GM12878 (cell line): ENCODE results near the gene GMPPA. TPM values are rescaled to one million over a fixed set of nuclear protein-coding genes. Genes with fewer than 3 reads are reported as not detected.

Experiments used
- ATAC-seq: fragments of 200-7000 bp; cut with Tn5 transposase; 3 replicates; pipeline ENCODE4 v1.9.1; 2020; ENCODE audit warnings: mild to moderate bottlenecking, moderate library complexity
- BruUV-seq: library from RNA; stranded (reverse); fragments of 400-500 nt; replicated peaks from 2 replicates; lab custom pipeline; 2021; lab: Mats Ljungman, UMichigan
- CTCF ChIA-PET: fragments of 300-600 bp; sonication (Branson Sonifier 250); formaldehyde crosslinking; extraction: SDS; loops from one replicate; lab custom pipeline; 2021; ENCODE audit warnings: inconsistent platforms; lab: Yijun Ruan, JAX
- POLR2A ChIA-PET: fragments of 350-600 bp; formaldehyde crosslinking; extraction: SDS; loops from one replicate; lab custom pipeline; 2021; ENCODE audit warnings: inconsistent platforms; lab: Charles Lee
- RAD21 ChIA-PET: fragments of 300-600 bp; sonication (Branson Sonifier 250); formaldehyde crosslinking; loops from one replicate; lab custom pipeline; 2023; ENCODE audit warnings: antibody characterized with exemption; ENCODE audit not compliant: unreplicated experiment; lab: Charles Lee
- SMC1A ChIA-PET: fragments of 300-600 bp; sonication (Branson Sonifier 250); formaldehyde crosslinking; loops from one replicate; lab custom pipeline; 2023; ENCODE audit not compliant: unreplicated experiment, uncharacterized antibody; lab: Charles Lee
- DNase-seq: peaks from one replicate; pipeline ENCODE4 v3.0.0-alpha.2; 2011; ENCODE audit warnings: low read depth, low spot score
- FAIRE-seq: peaks from 3 replicates; lab custom pipeline; 2011; peaks lifted over from hg19 to GRCh38; lab: Jason Lieb, UNC
- H2AFZ ChIP-seq: 2 replicates; pipeline ENCODE4 v1.6.0; 2011; ENCODE audit warnings: low read depth, low read length, control low read depth; ENCODE audit not compliant: control insufficient read depth
- H3K27ac ChIP-seq: 2 replicates; pipeline ENCODE4 v1.5.1; 2011; ENCODE audit warnings: control low read depth; ENCODE audit not compliant: control insufficient read depth, insufficient read depth
- H3K27me3 ChIP-seq, 2 experiments: replicated peaks in 1 of 2; 2 replicates each; pipeline versions ENCODE4 v1.6.0 to v1.6.1; 2011; ENCODE audit warnings: low read length in 1 of 2; ENCODE audit not compliant: control insufficient read depth in 2 of 2, insufficient read depth in 2 of 2
- H3K36me3 ChIP-seq, 2 experiments: 2 replicates each; pipeline ENCODE4 v1.5.1; 2011; ENCODE audit warnings: low read length in 1 of 2; ENCODE audit not compliant: control insufficient read depth in 2 of 2, insufficient read depth in 2 of 2
- H3K4me1 ChIP-seq: 2 replicates; pipeline ENCODE4 v1.6.1; 2011; ENCODE audit warnings: mild to moderate bottlenecking, low read length, moderate library complexity, mixed read lengths; ENCODE audit not compliant: control insufficient read depth, insufficient read depth
- H3K4me2 ChIP-seq: 2 replicates; pipeline ENCODE4 v1.6.0; 2011; ENCODE audit warnings: control low read depth; ENCODE audit not compliant: control insufficient read depth, insufficient read depth
- H3K4me3 ChIP-seq: fragments of 200-600 bp; sonication (generic); 2 replicates; pipeline ENCODE4 v1.5.1; 2016
- H3K79me2 ChIP-seq: 2 replicates; pipeline ENCODE4 v1.6.0; 2011; ENCODE audit warnings: low read length; ENCODE audit not compliant: control insufficient read depth, insufficient read depth
- H3K9ac ChIP-seq: 2 replicates; pipeline ENCODE4 v1.8.0; 2011; ENCODE audit warnings: low read length, control low read depth, mixed read lengths; ENCODE audit not compliant: control insufficient read depth, insufficient read depth
- H3K9me3 ChIP-seq: replicated peaks from 3 replicates; pipeline ENCODE4 v1.5.1; 2011; ENCODE audit warnings: mild to moderate bottlenecking, low read length; ENCODE audit not compliant: control insufficient read depth, insufficient read depth
- H4K20me1 ChIP-seq: 2 replicates; pipeline ENCODE4 v1.6.0; 2011; ENCODE audit not compliant: control insufficient read depth, insufficient read depth
- BCL3 ChIP-seq: IDR thresholded peaks from 2 replicates; pipeline ENCODE4 v1.6.1; 2011; ENCODE audit warnings: borderline replicate concordance, low read depth, mild to moderate bottlenecking, moderate library complexity, low read length; ENCODE audit not compliant: insufficient read depth, poor library complexity, severe bottlenecking
- CBFB ChIP-seq: IDR thresholded peaks from 2 replicates; pipeline ENCODE4 v1.6.1; 2016; ENCODE audit warnings: antibody characterized with exemption, low read depth
- CBX3 ChIP-seq: fragments of 200-600 bp; sonication (generic); IDR thresholded peaks from 2 replicates; pipeline ENCODE4 v1.6.1; 2016; ENCODE audit warnings: low read depth, borderline replicate concordance
- CREB1 ChIP-seq: IDR thresholded peaks from 2 replicates; pipeline ENCODE4 v1.6.1; 2012; ENCODE audit warnings: low read depth, mild to moderate bottlenecking, inconsistent platforms
- DPF2 ChIP-seq: fragments of 450-650 bp; IDR thresholded peaks from 2 replicates; pipeline ENCODE4 v1.6.1; 2017; ENCODE audit warnings: mild to moderate bottlenecking
- ETV6 ChIP-seq, 2 experiments: fragments of 450-650 bp in 1 of 2; IDR thresholded peaks in 1 of 2; conservative IDR thresholded peaks in 1 of 2; 2 replicates each; pipeline ENCODE4 v1.6.1; 2014; ENCODE audit warnings: antibody characterized with exemption in 1 of 2, borderline replicate concordance in 1 of 2, low read depth in 1 of 2, mild to moderate bottlenecking in 1 of 2, moderate library complexity in 1 of 2
- FOS ChIP-seq: IDR thresholded peaks from 3 replicates; pipeline ENCODE4 v1.6.1; 2011; ENCODE audit warnings: borderline replicate concordance; ENCODE audit not compliant: insufficient read length; ENCODE audit errors: extremely low read depth
- JUND ChIP-seq: IDR thresholded peaks from 2 replicates; pipeline ENCODE4 v1.6.1; 2012; ENCODE audit warnings: low read depth, mild to moderate bottlenecking, low read length, improper control_type of control experiment, moderate library complexity
- MTA2 ChIP-seq: fragments of 450-650 bp; IDR thresholded peaks from 2 replicates; pipeline ENCODE4 v1.6.1; 2016; ENCODE audit warnings: low read depth, mild to moderate bottlenecking, moderate library complexity
- NFXL1 ChIP-seq: fragments of 450-650 bp; IDR thresholded peaks from 2 replicates; pipeline ENCODE4 v1.6.1; 2017; ENCODE audit warnings: antibody characterized with exemption, mild to moderate bottlenecking, borderline replicate concordance
- PBX3 ChIP-seq: IDR thresholded peaks from 2 replicates; pipeline ENCODE4 v1.6.1; 2011; ENCODE audit warnings: mild to moderate bottlenecking, low read depth, low read length, moderate library complexity; ENCODE audit not compliant: insufficient replicate concordance
- PML ChIP-seq: IDR thresholded peaks from 2 replicates; pipeline ENCODE4 v1.6.1; 2012; ENCODE audit warnings: low read length, inconsistent platforms
- SREBF2 ChIP-seq: IDR thresholded peaks from 2 replicates; pipeline ENCODE4 v1.6.1; 2012; ENCODE audit warnings: mild to moderate bottlenecking, low read length
- TARDBP ChIP-seq: IDR thresholded peaks from 2 replicates; pipeline ENCODE4 v1.6.1; 2016; ENCODE audit warnings: borderline replicate concordance
- YBX1 ChIP-seq: fragments of 450-650 bp; IDR thresholded peaks from 2 replicates; pipeline ENCODE4 v1.6.1; 2016; ENCODE audit warnings: antibody characterized with exemption
- ZNF622 ChIP-seq: fragments of 450-650 bp; IDR thresholded peaks from 2 replicates; pipeline ENCODE4 v1.6.1; 2017; ENCODE audit warnings: mild to moderate bottlenecking, inconsistent platforms
- WGBS: methylation state at CpG from one replicate; pipeline ENCODE4 v1.1.6; 2016; ENCODE audit warnings: low lambda C conversion rate; ENCODE audit not compliant: insufficient replicate concordance, insufficient coverage; ENCODE audit errors: missing lambda C conversion rate; 5-methylcytosine and 5-hydroxymethylcytosine counted together
- in situ Hi-C: fragments of 300-500 bp; cut with MboI; formaldehyde crosslinking; loops from 9 replicates; pipeline ENCODE4 v1.14.3; 2018; ENCODE audit warnings: mixed read lengths
- intact Hi-C: fragments of 100-400 bp; cut with micrococcal nuclease; formaldehyde crosslinking; loops from one replicate; pipeline ENCODE4 v1.14.2; 2022; ENCODE audit not compliant: unreplicated experiment
- polyA plus RNA-seq, 11 experiments: library from polyadenylated mRNA; depleted of rRNA in 4 of 11; unstranded in 6 of 11; stranded (reverse) in 5 of 11; fragments of >200 nt; fragmentation: Nextera tagmentation in 4 of 11; fragmentation: Illumina TruSeq in 1 of 11; extraction: Ambion mirVana in 4 of 11; extraction: Trizol in 1 of 11; gene quantifications; 1 replicate in 1 of 11; 2 replicates in 10 of 11; pipeline versions ENCODE4 v1.2.1 to v1.2.3, GENCODE V29; 2011 to 2016; ENCODE audit warnings: inconsistent platforms in 2 of 11, missing spikeins in 2 of 11, low read depth in 1 of 11
- total RNA-seq, 4 experiments: library from RNA; depleted of rRNA in 3 of 4; stranded (reverse); fragments of >200 nt in 3 of 4; fragmentation: Illumina TruSeq in 1 of 4; extraction: Trizol in 1 of 4; gene quantifications; 2 replicates each; pipeline versions ENCODE4 v1.2.1 to v1.2.3, GENCODE V29; 2013 to 2021

The GMPPA gene
- total and polyA plus RNA-seq, 10 of the 15 experiments (the other 5 are each of a cell fraction or from before 2014, with no cell fraction given) = 1.9 to 83.2 (median 45.0) TPM

GRCh38 chr2:219533930-219534661 is 35.4 kb downstream of the GMPPA start (continued):
- no peak for TF ChIP-seq FOS

- H3K4me3 ChIP-seq = no peak overlapping the region
- BruUV-seq = no TSS peak
- TF ChIP-seq SREBF2 = no peak
- TF ChIP-seq YBX1 = no peak
- TF ChIP-seq PML = no peak
- TF ChIP-seq TARDBP = no peak
- no peak for TF ChIP-seq CREB1
- TF ChIP-seq CBFB = no peak
- no peak for TF ChIP-seq BCL3
- TF ChIP-seq JUND = no peak
- TF ChIP-seq MTA2 = no peak
- no peak for TF ChIP-seq ZNF622
- TF ChIP-seq CBX3 = no peak
- no peak for TF ChIP-seq NFXL1
- no peak for TF ChIP-seq PBX3
- no peak for TF ChIP-seq DPF2
- no peak for TF ChIP-seq ETV6 (conservative IDR thresholded peaks at IDR 0.05 in 1 of 2, IDR thresholded peaks at IDR 0.05 in 1 of 2; ENCODE audit: borderline replicate concordance in 1 of 2, low read depth in 1 of 2)
- H4K20me1 ChIP-seq = no peaks in the 10 kb centered on the region
- POLR2A ChIA-PET = no interaction called here
- SMC1A ChIA-PET = interaction anchor here (1.8 kb wide), 1 partner anchor 41 kb away, joined by 4 read pairs; no protein-coding TSS in a partner anchor
- H3K4me2 ChIP-seq = no peak overlapping the region
- no peak for FAIRE-seq
- no peaks in the 10 kb centered on the region for H3K9me3 ChIP-seq
- in situ Hi-C loops = no loop called here
- no peak for DNase-seq
- CTCF ChIA-PET = interaction anchor here (1.1 kb wide), 1 partner anchor 41 kb away, joined by 3 read pairs; a partner anchor contains a TSS
- 15% methylated on average over 6 of the region's 16 CpGs for WGBS
- H3K36me3 ChIP-seq = no peaks in the 10 kb centered on the region; a peak in 1 of 4 replicates
- H3K4me1 ChIP-seq = no peaks in the 10 kb centered on the region
- ATAC-seq = no peak
- no peaks in the 10 kb centered on the region for H3K79me2 ChIP-seq
- H3K27ac ChIP-seq = no peak overlapping the region
- no peak overlapping the region for H3K9ac ChIP-seq
- RAD21 ChIA-PET = no interaction called here
- H3K27me3 ChIP-seq = no peaks in the 10 kb centered on the region; a peak in 2 of 4 replicates
- intact Hi-C loops = no loop called here
- H2AFZ ChIP-seq = no peak overlapping the region
These were observed 37.7 kb downstream of the GMPPA start for GRCh38 chr2:219536425-219536824.
